HG02642 (cell line): ENCODE data around the gene APCDD1.
"Not testable (repeated sequence)": the region's sequence is repeated elsewhere in the genome, so short reads cannot be mapped to it uniquely, and the experiment has no call there.

Experiments
- ATAC-seq: cut with Tn5 transposase; IDR thresholded peaks from one replicate; pipeline ENCODE4 v1.9.1; 2021; ENCODE audit warnings: mild to moderate bottlenecking; ENCODE audit not compliant: unreplicated experiment, poor library complexity

APCDD1 gene

DNA sequence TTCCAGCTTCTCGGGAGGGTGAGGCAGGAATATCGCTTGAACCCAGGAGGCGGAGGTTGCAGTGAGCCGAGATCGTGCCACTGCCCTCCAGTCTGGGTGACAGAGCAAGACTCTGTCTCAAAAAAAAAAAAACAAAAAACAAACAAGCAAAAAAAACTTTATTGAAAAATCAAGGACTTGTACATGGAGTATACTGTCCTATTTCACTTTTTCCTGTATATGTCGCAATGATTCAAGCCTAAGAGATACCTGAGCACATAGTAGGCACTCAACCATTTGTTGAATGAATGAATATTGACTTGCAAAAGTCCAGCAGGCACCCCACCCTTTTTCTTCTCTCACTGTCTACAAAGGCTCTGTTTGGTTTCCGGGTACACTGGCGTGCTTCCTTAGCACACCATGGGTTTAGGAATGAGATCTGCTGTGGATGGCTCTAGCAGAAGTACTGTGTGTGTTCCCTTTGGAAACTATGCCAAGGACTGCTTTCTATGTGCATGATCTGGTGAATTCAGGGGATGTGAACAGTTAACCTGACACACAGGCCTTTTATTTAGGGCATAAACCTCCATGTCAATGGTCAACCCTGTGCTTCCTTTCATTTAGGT lies 6.1 kb downstream of the APCDD1 start:
- ATAC-seq = no peak

DNA sequence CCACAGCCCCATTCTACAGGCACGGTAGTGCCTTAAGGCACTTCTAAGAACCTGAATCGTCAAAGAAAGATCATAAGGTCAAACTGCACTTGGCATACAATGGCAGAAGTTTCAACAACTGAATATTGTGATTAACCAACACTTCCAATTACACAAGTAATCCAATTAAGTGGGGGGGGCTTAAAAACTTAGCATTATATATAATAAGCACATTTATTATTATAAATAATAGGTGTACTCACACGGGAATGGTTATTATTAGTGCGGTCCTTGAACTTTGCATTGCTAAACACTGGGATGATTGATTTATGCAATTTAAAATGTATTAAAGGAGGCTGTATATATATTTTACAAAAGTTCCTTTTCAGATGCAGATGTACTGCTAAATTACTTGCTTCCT lies 7.6 kb downstream of the APCDD1 start:
- no peak for ATAC-seq

DNA sequence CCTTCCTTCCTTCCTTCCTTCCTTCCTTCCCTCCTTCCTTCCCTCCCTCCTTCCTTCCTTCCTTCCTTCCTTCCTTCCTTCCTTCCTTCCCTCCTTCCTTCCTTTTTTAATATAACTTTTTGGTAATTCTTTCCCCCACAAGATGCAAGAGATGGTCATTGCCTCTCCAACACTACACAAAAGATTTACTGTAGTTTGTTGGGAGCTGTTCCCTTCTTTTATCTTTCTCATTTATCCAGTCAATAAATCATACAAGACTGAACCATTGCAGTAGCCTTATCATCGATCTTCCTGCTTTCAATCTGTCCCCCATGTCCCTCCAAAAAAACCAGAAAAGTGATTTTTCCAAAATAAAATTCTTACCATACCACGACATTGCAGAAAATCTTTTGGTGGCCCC lies 8.2 kb downstream of the APCDD1 start:
- ATAC-seq = no peak

- ATAC-seq = no peak
Observed at GRCh38 chr18:10463096-10463495, 8.7 kb downstream of the APCDD1 start.

DNA sequence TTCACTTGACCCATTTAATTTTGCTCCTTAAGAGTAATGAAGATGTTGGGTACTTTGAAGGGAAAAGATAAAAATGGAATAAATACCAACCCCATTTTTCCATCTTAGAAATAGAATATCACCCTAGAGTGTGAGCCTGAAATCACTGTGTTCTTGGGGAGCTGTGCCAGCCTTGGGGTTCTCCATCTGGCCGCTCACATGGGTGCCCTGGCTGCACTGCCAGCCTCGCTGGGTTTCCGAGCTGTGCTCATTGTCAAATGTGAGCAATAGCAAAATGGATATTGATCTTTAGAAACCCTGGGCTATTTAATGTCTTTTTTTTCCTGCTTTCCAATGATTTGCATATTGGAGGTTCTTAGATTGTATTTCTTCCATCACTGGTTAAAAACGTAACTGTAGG lies 9.3 kb downstream of the APCDD1 start:
- no peak for ATAC-seq

- ATAC-seq = not testable (repeated sequence)
Observed at GRCh38 chr18:10464161-10464648, 9.8 kb downstream of the APCDD1 start.

DNA sequence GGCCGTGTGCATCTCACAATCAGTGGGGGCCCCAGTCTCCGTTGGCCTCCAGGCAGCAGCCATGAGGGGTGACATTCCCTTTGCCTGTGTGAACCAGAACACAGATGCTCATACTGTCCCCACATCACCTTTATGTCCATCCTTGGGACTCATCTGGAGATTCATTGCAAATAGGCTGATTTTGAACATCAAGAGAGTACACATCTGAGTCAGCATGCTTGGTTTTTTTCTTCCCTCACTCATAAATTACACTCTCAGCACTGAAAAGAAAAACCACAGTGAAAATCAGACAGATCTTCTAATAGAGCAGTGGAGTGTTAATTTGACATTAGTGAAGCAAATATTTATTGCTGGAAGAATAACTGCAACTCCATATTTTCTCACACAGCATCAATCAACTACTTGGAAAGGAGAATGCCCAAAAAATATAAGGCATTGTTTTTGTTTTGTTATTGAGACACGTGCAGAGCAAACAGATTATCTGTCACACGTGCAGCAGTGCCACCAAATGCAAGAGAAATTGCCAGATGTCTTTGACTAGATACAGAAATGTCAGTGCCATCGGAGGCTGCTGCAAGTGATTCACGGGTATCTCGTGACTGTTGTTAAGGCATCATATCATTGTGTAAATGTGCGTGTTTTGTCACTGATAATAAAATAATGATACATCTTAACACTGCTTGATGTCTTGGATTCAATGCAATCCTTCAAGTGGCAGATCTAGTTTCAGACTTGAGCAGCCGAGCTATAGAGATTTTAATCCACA lies 10.9 kb downstream of the APCDD1 start:
- ATAC-seq = no peak

DNA sequence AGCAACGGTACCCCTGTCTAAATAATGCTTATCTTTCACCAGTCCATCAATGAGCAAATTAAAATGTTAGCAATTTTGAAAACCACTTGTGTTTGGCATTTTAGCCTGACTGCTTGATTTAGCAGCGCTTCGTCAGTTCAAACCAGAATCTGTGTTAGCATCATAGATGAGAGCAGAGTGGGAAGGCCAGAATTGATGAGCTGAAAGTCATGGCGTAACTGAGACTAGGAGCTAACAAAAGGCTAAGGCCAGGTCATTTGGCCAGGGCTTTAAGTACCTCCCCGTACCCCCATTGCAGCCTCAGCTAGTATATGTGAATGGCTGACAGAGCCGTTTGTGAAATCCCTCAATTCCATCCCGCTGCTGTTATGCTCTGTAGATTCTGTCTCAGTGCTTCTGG lies 16.0 kb downstream of the APCDD1 start:
- no peak for ATAC-seq

DNA sequence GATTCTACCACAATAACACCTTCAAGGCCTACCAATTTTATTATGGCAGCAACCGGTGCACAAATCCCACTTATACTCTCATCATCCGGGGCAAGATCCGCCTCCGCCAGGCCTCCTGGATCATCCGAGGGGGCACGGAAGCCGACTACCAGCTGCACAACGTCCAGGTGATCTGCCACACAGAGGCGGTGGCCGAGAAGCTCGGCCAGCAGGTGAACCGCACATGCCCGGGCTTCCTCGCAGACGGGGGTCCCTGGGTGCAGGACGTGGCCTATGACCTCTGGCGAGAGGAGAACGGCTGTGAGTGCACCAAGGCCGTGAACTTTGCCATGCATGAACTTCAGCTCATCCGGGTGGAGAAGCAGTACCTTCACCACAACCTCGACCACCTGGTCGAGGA lies 17.1 kb downstream of the APCDD1 start:
- ATAC-seq = no peak

GRCh38 chr18:10473132-10473531 lies 18.7 kb downstream of the APCDD1 start:
- no peak for ATAC-seq

DNA sequence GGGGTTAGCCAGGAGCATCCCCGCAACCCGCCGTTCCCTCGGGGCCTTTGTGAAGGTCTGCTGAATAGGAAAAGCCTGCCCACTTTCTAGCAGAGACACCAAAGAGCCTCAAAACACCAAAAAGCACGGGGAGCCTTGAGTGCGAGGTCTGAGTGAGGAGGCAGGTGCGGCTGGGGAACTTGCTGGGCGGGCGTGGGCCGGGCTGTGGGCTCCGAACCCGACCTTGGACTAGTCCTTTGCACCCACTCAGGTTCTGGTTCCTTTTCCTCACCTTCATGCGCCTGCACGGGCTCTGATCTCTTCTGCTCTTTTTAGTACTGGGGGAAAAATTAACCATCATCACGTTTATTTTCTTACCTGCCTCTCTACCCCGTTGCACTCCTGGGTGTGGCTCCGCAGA lies 19.9 kb downstream of the APCDD1 start:
- no peak for ATAC-seq

GRCh38 chr18:10475276-10475653 lies 20.8 kb downstream of the APCDD1 start:
- ATAC-seq = no peak

DNA sequence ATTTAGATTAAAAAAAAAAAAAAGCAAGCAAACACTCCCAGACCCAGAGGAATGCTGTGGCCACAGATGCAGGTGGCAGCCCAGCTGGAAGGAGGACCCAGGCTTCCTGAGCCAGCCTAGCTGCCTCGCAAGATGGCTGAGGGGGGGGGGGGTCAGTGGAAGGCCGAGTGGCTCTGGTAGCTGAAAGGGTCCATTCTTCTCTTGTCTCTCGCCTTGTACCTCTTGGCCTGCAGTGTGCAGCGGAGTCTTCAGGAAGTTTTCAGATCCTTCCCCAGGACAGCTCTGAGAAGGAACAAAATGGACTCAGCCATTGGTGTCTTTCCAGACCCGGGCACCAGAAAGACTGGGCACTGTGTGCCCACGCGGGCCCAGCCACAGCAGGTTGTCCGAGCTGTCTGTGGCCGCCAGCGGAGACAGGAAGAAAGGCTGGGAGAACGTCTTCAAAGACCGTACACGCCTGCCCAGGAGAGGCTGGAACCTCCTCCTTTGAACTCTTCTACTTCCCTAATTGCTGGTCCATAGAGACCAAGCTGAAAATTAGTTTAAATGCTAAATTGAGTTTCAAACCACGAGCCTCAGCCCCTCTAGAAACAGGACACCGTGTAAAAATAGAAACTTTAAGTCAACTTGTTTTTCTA lies 21.3 kb downstream of the APCDD1 start:
- ATAC-seq = no peak

- ATAC-seq = no peak
Observed at GRCh38 chr18:10476338-10476791, 21.9 kb downstream of the APCDD1 start.

DNA sequence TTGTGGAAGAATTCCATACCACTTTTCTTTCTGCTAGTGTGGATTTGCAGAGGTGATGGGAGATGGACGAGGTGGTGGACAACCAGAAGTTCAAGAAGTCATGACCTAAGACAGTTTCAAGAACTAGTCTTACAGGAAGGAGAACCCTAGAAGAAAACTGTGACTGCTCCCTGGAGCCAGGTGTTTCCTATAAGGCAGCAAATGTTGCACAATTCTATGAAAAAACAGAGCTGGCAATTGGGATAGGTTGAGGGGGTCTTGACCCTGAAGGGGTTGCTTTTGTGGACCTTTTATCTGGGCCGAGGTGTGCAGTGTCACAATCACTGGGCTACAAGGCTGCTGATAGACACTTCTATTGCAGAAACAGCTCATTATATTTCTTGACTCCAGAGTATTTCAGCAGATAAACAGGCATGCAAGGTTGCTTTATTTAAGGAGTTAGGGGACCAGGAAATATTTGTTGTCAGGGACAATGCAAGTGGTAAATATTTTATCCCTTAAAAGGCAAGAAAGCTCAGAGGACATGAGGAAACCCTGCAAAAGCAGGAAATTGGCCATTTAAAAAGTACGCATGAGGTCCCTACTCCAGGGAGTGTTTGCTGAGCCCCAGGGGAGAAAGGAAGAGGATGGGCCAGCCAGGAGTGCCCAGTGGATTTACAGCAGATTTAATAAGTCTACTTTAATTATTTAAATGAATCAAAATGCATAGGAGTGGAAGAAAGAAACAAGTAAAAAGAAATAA lies 22.9 kb downstream of the APCDD1 start:
- ATAC-seq = no peak

DNA sequence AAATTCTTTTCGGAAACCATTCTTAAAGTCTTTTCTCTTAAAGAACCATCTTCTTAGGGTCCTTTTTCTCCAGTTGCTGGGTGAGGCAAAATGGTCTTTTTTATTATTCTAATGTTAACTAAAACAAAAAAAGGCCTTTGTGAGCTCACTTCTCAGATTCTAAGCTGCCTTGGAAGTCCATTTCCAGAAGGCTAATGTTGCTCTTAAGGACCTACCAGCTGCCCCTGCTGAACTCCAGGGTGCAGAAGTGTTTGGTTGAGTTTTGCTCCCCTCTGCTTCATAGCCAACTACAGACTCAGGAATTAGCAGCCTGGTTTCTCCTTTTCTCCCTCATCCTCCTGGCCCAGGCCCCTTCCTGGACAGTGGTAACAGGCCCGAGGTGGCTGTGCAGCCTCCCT lies 23.4 kb downstream of the APCDD1 start:
- no peak for ATAC-seq

DNA sequence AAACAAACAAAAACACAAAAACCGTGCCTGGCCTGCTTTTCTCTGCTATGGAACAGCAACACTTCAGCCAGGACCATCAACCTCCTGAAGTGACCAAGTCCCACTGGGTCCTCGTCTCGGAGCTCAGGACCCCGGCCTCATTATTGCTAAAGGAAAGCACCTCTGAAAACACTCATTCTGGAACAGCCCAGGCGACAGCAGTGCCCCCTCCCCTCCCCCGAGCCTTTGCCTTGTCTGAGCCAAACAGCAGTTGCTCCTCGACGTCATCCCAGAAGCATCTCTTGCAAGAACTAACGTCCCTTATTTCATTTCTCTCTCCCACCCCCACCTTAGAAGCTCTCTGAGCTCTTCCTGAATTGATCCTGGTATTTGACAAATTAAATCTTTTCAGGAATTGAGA lies 27.4 kb downstream of the APCDD1 start:
- no peak for ATAC-seq

DNA sequence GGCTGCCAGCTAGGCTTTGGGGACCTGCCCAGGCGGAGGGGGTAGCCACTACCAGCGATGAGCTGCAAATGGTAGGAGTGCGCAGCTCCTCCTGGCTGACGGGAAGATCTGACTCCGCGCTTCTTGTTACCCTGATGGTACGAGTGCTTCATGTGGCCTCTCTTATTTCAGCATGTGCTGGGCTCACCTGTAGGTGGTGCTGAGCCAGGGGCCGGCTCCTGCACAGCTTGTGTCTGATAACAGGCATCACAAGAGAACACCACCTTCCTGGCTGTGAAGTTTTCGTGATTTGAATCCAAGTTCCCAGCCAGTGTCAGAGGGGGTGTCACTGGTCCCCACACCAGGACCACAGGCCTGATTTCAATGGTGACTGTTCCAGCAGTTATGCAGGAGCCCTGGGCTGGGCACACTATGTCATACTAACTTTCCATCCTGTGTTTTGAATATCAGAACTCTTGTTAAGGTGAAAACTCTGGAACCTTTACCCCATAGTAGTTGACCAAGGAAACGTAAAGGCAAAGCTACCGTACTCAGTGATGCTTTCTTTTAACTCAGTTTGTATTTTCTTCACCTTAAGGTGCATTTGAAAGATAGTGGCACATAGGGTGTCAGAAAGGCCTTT lies 28.0 kb downstream of the APCDD1 start:
- ATAC-seq = peak; percentile 20

DNA sequence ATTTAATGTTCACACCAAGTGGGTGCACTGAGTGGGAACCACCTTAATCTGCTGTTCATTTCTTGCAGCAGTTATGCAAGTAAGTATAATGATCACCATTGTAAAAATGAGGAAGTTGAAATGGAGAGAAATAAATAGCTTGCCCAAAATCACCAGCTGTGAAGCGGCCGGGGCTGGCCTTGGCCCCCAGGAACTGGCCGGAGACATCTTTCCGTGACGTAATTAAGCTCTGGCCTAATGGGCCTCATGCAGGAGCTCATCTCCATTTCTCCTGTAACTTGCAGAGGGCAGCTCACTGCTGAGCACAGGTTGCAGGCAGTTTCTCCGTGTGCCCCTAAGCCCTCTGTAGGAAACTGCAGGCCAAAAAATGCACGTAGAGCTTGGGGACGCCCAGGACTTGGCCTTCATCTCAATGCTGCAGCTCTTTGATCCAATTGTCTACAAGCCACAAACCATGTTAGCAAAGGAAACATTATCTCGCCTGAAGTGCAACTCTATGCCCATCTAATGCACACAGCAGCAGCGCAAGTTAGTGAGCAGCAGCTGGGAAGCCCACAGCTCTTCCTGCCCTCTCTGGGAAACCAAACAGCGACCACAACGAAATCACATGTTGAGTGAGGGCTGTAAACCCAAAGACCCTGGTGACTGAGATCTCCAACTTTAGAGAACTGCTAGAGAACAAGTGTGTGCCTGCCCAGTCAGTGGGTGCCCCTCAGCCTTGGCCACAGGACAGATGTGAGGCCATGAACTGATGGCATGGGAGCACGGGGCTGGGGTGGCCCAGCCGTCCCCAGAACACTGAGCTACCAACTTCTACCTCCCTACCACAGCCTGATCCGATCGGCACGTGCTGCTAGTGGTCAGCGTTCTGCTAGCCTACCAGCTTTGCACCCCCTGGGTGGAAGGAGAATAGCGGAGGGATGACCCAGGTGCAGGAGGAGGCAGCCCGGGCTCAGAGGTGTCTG lies 28.8 kb downstream of the APCDD1 start:
- peak; percentile 78 for ATAC-seq
